Measurements from ENCODE around the gene PTCH2.
"Not testable (repeated sequence)": the region's sequence is repeated elsewhere in the genome, so short reads cannot be mapped to it uniquely, and the experiment has no call there.

Gene PTCH2

GRCh38 chr1:44805311-44806024 is 37.6 kb downstream of the PTCH2 start:
- DNase-seq (ENCODE audit: extremely low read depth in 1 of 2, low read depth in 1 of 2), result no peak

- DNase-seq (ENCODE audit: extremely low read depth in 1 of 2, low read depth in 1 of 2), result no peak
Measured at GRCh38 chr1:44803312-44804095, 39.5 kb downstream of the PTCH2 start.

- no peak for DNase-seq (ENCODE audit: extremely low read depth in 1 of 2, low read depth in 1 of 2)
Measured at GRCh38 chr1:44803062-44803311, 40.1 kb downstream of the PTCH2 start.

GRCh38 chr1:44802306-44803061 is 40.6 kb downstream of the PTCH2 start:
- DNase-seq (ENCODE audit: extremely low read depth in 1 of 2, low read depth in 1 of 2), result no peak

- DNase-seq (ENCODE audit: extremely low read depth in 1 of 2, low read depth in 1 of 2), result no peak
Measured at GRCh38 chr1:44801491-44802305, 41.4 kb downstream of the PTCH2 start.

GRCh38 chr1:44799770-44800584 is 43.1 kb downstream of the PTCH2 start, which contains the start of gene PLK3:
TSS of gene PLK3 (plus strand) at chr1:44800377. CDS start at chr1:44800464, 87 bp downstream.
- peak; percentile 95 to 97 for DNase-seq (ENCODE audit: extremely low read depth in 1 of 2, low read depth in 1 of 2)

- DNase-seq (ENCODE audit: extremely low read depth in 1 of 2, low read depth in 1 of 2), result no peak
Measured at GRCh38 chr1:44798481-44799365, 44.3 kb downstream of the PTCH2 start.

GRCh38 chr1:44797886-44798285 is 45.2 kb downstream of the PTCH2 start:
- not testable (repeated sequence) for DNase-seq (ENCODE audit: extremely low read depth in 1 of 2, low read depth in 1 of 2)

GRCh38 chr1:44792736-44793502 is 50.1 kb downstream of the PTCH2 start:
- DNase-seq (ENCODE audit: extremely low read depth in 1 of 2, low read depth in 1 of 2), result no peak

GRCh38 chr1:44790968-44791801 is 51.9 kb downstream of the PTCH2 start:
- DNase-seq (ENCODE audit: extremely low read depth in 1 of 2, low read depth in 1 of 2), result no peak

- no peak for DNase-seq (ENCODE audit: extremely low read depth in 1 of 2, low read depth in 1 of 2)
Measured at GRCh38 chr1:44788120-44788860, 54.8 kb downstream of the PTCH2 start, which contains the start of gene BEST4. TSS of gene BEST4 (minus strand) at chr1:44788170. CDS start at chr1:44787705, 465 bp downstream.

GRCh38 chr1:44787506-44787905 is 55.5 kb downstream of the PTCH2 start:
- no peak for DNase-seq (ENCODE audit: extremely low read depth in 1 of 2, low read depth in 1 of 2)

GRCh38 chr1:44786841-44787426 is 56.1 kb downstream of the PTCH2 start:
- no peak for DNase-seq (ENCODE audit: extremely low read depth in 1 of 2, low read depth in 1 of 2)

GRCh38 chr1:44786138-44786840 is 56.8 kb downstream of the PTCH2 start:
- no peak for DNase-seq (ENCODE audit: extremely low read depth in 1 of 2, low read depth in 1 of 2)

GRCh38 chr1:44785501-44786137 is 57.4 kb downstream of the PTCH2 start:
- DNase-seq (ENCODE audit: extremely low read depth in 1 of 2, low read depth in 1 of 2), result no peak
